ENCODE results near the gene HAP1.
"Not testable (repeated sequence)": the region's sequence is repeated elsewhere in the genome, so short reads cannot be mapped to it uniquely, and the experiment has no call there.

HAP1 gene

DNA sequence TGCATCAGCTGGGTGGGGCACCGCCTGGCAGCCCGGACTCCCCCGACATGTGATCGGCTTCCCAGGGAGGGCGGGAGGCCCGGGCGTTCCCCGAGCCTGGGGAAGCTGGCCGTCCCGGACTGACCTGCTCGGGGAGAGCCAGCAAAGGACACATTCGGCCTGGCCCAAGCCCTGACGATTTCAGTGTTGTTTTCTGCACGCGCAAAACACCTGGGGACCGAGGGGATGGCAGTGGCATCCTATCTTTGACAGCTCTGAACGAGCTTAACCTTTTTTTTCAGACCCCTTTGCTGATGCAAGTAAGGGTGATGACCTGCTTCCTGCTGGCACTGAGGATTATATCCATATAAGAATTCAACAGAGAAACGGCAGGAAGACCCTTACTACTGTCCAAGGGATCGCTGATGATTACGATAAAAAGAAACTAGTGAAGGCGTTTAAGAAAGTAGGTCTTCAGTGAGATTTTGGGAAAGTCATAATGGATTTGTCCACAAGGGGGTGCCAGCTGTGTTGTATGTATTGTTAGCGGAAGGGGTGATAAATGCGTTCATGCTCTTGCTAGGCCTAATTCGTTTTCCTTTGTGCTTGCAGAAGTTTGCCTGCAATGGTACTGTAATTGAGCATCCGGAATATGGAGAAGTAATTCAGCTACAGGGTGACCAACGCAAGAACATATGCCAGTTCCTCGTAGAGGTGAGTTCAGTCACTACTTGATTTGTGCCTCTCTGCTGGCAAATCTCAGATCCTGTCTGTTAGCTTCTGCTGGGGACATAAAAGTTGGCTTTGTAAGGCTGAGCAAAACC, 44.7 kb downstream of the HAP1 start:
- no peak for DNase-seq (ENCODE audit: low read depth)

DNA sequence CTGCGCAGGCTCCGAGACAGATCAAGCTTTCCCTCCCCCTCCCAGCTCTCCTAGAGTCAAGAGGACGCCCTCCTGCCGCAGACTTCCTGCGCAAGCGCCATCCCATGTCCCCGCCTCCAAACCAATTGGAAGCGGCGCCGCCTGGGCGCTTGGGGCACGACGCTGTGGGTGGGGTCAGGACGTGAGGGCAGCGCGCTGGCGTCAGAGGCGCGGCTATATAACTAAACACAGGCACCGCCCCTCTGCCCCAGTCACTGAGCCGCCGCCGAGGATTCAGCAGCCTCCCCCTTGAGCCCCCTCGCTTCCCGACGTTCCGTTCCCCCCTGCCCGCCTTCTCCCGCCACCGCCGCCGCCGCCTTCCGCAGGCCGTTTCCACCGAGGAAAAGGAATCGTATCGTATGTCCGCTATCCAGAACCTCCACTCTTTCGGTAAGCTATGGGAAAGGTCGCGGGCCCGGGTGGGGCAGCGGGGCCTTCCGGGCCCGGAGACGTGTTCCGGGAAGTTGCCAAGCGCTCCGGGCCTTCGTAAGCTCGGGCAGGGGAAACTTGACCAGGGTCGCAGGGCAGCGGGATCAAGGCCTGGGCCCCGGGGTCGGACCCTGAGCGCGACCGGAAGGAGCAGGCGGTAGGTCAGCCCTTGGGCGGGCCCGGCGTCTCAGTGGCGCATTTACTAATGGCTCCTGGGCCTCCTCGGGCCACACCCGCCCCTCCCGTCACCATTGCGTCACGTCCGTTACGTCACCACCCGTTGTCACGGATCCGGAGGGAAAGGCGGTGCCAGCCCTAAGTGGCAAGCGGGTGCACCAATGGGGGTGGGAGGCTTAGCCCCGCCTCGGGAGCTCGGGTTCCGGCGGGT, 45.6 kb downstream of the HAP1 start, which contains the start of gene EIF1:
EIF1 (plus strand) TSS at position 245 of the 856 bp plus-strand sequence; CDS start at position 399, 154 bp downstream.
- peak; percentile 100 for DNase-seq (ENCODE audit: low read depth)

DNA sequence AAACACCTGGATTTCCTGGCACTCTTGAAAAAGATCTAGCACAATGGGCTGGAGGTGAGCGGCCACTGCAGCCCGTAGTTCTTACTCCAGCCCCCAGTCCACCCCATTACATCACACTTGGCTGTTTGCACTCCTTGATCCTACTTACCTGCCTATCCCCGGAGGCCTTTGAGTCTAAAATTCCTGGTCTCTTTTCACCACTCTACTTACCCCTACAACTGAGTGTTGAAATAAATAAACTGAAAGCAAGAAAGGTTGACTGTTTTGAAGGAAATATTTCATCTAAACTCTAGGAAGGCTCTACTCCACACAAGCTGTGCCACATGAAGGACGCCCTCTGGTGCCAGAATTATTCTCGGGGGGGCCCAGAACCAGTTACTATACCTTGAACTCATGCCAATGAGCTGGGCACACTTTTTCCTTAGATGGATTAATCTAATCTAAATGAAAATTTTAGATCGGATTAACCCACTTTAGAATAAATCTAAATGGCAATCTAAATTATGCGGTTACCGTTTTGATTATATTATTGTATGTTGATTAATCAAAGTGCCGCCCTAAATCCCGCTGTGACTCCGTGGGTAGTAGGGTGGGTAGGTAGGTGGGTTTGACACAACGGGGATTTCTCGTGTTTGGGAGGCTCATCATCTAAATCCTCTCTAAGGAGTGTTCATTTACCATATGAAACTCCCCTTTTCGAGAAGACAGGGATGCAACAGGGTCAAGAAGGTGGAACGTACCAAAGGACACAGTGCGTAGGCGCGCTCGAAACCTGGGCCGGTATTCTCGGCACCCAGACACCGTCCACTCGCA, 46.4 kb downstream of the HAP1 start:
- DNase-seq (ENCODE audit: low read depth) = no peak

DNA sequence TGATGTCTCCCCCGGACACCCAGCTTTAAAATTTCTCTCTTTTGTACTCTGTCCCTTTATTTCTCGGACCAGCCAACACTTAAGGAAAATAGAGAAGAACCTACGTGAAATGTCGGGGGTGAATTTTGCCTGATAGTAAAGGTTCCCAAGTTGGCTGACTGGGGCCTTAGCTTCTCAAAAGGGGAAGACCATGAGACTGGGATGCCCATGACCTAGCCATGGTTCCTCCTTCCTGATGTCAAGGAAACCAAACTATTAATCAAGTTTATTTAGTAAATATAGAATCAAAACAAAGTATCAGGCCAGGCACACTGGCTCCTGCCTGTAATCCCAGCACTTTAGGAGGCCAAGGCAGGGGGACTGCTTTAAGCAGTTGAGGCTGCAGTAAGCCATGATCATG, 48.2 kb downstream of the HAP1 start:
- no peak for DNase-seq (ENCODE audit: low read depth)

DNA sequence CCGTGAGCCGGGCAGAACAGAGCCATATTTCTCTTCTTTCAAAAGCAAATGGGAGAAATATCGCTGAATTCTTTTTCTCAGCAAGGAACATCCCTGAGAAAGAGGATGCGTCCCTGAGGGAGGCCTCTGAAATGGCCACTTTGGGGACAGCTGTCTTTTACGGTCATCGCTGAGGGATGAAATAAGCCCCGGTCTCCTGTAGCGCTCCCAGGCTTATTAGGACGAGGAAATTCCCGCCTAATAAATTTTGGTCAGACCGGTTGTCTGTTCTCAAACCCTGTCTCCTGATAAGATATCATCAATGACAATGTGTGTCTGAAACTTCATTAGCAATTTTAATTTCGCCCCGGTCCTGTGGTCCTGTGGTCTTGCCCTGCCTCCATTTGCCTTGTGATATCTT, 48.7 kb downstream of the HAP1 start:
- not testable (repeated sequence) for DNase-seq (ENCODE audit: low read depth)

DNA sequence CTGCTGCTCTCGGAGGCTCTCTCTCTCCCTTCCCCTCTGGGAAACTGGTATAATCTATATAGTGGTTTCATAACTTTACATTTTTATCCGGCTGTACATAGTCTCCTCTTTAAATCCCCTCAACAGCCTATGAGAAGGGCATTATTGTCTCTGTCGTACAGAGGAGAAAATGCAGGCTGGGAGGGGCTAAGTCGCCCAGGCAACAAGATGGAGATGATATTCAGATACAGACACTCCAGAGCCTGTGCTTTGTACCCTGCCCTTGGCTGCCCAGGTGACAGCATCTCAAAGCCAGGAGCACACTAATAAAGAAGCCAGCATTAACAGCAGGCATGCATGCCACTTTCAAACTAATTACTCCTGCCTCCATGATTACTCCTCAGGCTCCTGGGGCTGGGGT, 50.4 kb downstream of the HAP1 start:
- no peak for DNase-seq (ENCODE audit: low read depth)

DNA sequence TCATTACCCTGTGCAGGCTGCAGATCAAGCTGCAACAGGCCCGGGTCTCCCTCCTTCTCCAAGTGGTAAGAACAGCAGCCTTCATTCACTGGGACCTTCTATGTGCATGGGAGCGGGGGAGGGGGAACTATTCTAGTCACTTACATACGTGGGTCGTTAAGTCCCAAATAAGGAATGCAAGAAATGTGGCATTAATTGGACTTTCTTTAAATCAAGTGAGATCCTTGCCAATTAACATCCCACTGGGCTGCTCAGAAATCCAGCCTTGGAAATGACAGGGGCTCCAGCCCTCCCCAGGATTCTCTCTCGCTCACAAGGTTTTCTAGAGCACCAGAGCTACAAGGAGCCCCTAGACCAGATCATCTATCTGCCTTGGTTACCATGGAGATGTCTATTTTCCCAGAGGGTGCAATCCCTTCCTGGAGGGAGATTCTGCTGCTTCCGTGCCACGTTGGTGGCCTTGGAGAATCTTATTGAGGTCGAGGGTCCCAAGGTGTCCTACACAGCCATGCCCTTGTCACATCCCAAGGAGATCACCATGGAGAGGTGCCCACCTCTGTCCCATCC, 50.9 kb downstream of the HAP1 start:
- DNase-seq (ENCODE audit: low read depth) = no peak

DNA sequence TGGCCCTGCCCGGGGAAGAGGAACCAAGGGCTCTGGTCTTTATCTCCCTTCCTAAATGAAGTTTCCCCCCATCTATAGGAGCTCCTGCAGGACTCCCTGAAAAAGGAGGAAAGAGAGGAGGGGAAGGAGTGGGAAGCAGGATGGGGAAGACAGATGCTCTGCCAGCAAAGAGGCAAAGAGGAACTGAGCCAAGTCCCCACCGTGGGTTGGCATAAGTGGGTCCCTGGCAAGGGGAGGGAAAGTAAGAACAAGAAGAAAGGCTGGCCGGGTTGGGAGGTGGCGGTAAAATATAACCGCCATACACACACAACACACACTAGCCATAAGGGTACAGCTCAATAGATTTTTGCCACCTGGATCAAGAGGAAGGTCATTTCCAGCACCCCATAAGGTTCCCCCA, 51.8 kb downstream of the HAP1 start:
- DNase-seq (ENCODE audit: low read depth) = no peak

DNA sequence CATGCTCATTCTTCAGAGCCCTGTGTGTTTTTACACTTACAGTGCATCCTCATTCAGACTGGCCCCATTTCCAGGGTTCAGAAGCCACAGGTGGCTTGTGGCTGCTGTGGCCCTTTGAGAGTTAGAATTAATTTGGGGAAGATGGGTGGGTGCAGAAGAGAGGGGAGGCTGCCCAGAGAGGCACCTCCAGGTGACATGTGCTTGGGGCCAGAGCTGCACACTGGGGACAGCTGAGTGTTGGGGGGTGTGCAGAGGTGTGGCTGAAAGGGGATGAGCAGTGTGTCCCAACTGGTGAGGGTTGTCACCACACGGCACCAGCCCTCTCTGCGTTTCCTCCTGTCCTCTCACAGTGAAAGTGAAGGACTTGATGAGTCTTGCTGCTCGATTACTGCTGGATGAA, 52.7 kb downstream of the HAP1 start:
- no peak for DNase-seq (ENCODE audit: low read depth)

DNA sequence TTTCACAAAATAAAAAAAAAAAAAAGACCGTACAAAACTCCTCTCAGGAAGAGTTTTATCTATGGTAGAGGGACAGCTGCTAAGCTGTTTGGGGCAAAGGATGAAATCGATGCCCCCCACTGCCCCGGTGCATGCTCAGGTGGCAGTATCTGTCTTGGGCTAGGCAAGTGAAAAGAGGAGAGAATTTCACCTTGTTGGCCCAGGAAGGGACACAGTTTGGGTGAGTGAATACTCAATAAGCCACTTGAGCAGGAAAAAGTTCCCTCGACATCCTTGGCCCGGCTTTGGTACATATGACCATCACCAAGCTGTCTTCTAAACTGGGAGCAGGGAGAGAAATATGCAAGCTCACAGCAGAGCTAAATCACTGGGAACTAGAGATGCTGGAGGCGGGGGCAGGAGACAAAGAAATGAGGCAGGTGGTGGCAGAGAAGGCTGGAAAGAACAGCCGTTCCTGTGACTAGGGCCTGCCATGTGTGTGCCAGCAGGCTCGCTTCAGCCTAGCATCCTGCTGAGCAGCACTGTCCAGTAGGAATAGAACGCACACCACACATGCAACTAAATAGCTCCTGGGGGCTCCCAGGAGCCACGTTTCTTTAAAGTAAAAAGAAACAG, 53.9 kb downstream of the HAP1 start:
- DNase-seq (ENCODE audit: low read depth) = no peak

DNA sequence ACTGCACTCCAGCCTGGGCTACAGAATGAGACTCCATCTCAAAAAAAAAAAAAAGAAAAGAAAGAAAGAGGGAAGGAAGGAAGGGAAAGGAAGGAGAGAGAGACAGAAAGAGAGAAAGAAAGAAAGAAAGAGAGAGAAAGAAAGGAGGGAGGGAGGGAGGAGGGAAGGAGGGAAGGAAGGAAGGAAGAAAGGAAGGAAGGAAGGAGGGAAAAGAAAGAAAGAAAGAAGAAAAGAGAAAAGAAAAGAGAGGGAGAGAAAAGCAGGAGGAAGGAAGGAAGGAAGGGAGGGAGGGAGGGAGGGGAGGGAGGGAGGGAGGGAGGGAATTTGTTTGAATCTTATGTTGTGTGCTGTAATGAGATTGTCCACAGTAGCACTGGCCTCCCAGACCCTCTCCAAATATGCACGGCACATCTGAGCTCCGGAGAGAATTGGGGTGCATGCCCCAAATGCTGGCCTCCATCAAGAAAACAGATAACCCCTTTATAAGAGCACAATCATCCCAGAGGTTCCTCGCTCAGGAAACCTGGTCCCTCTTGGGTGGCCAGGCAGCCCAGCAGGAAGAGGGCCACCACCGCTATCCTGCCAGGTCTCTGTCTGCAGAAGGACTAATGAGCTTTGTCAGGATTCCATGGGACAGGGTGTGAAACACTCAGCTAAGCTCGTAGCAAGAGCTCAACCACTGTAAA, 54.6 kb downstream of the HAP1 start:
- DNase-seq (ENCODE audit: low read depth) = no peak

DNA sequence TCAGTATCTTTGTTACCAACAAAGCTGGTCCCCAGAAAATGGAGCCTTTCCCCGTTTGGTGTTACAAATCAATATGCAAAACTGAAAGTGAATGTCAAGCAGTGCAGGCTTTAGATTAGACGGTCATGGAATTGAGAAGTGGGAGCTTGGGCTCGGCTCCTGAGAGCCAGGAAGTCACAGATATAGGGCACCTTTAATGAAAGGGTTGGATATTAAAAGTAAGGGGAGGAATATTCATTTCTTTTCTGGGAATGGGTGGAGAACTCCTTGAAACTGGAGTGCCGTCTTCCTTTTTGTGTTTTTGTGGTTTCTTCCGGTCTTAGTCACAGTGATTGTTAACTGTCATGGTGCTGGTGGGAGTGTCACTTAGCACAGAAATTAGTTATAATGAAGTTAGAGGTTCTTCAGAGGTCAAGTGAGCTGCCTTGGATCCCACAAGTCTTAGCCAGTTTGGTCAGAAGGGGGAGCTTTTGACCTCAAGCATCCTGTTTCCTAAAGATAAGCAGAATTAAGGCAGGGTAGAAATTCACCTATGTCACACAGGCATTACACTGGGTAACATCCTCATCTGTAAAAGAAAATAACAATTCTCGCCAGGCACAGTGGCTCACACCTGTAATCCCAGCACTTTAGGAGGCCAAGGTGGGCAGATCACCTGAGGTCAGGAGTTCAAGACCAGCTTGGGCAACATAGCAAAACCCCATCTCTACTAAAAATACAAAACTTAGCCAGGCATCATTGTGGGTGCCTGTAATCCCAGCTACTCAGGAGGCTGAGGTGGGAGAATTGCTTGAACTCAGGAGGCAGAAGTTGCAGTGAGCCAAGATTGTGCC, 55.3 kb downstream of the HAP1 start:
- DNase-seq (ENCODE audit: low read depth) = no peak

DNA sequence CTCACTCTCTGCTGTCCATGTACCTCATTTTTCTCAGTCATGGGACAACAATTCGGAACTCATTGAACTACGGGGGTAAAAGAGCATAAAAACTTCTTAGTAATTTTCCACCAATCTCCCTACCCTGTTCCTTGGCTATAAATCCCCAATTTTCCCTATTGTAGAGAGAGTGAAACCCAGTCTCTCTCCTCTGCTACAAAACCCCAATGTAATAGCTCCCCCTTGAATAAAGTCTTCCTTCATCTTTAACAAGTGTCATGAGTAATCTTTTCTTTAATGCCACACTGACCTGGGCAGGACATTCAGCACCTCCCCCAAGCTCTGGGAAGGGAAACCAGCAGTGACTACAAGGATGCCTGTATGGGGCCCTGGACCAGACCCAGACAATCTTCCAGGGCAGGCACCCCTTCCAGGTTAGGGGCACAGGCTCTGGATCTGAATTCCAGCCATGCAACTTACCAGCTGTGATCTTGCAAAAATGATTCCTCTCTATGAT, 56.0 kb downstream of the HAP1 start:
- DNase-seq (ENCODE audit: low read depth) = no peak

DNA sequence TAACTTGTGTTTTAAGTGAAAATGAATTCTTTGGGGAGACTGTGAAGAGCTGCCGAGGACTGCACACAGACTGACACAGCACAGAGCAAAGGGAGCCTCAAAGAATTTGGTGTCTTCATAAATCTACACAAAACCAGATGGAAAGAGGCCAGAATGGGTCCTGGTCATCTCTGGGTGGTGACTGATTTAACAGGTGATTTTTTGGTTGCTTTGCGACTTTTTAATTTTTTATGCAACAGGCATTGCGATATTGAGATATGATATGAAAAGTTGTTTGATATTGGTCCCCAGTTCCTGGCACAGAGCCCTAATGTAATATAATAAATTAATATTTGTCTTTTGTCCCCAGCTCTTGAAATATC, 58.4 kb downstream of the HAP1 start:
- DNase-seq (ENCODE audit: low read depth) = no peak

DNA sequence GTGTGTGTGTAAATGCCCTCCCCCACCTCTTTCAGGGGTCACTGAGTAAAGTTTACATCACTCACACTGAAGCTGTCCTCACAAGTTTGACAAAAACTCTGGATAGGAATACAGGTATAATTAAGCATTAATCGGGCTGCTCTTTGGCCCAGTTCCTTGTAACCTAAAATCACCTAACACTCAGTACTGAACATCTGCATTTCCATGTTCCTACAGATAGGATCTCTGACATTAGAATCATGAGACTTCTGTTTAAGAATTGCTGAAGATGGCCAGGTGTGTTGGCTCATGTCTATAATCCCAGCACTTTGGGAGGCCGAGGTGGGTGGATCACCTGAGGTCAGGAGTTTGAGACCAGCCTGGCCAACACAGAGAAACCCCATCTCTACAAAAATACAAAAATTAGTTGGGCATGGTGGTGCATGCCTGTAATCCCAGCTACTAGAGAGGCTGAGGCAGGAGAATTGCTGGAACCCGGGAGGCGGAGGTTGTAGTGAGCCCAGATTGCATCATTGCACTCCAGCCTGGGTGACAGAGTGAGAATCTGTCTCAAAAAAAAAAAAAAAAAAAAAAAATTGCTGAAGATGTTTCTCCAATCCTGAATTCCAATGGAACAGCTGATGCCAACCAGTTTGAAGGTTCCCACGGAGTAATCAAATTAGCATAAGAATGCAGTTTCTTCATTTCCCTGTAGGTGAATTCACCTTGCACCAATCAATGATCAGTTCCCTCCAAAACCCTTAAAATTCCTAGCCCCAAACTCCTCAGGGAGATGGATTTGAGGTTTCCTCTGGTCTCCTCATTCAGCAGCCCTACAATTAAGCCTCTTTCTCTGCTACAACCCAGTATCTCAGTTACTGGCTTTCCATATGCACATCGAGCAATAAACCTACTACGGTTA, 59.0 kb downstream of the HAP1 start:
- not testable (repeated sequence) for DNase-seq (ENCODE audit: low read depth)
